ENCODE results near the gene ARHGEF28.

Gene ARHGEF28

GRCh38 chr5:73722231-73722630, 96.2 kb downstream of the ARHGEF28 start (continued):
- no peak for TF ChIP-seq CSRNP3 (CRISPR knock-in tag; IDR thresholded peaks at IDR 0.05)

GRCh38 chr5:73726071-73726470, 100.1 kb downstream of the ARHGEF28 start:
- no peak for ATAC-seq
- TF ChIP-seq TCF4 (CRISPR knock-in tag; IDR thresholded peaks at IDR 0.05; ENCODE audit: borderline replicate concordance) (no peak), RARB (CRISPR knock-in tag; IDR thresholded peaks at IDR 0.05) (no peak), TOX (CRISPR knock-in tag; IDR thresholded peaks at IDR 0.05; ENCODE audit: borderline replicate concordance) (no peak), CSRNP3 (CRISPR knock-in tag; IDR thresholded peaks at IDR 0.05) (no peak), ARNTL (CRISPR knock-in tag; IDR thresholded peaks at IDR 0.05; ENCODE audit: borderline replicate concordance, low read depth) (no peak), CREB5 (CRISPR knock-in tag; IDR thresholded peaks at IDR 0.05; ENCODE audit: low read depth) (no peak), ESRRG (CRISPR knock-in tag; IDR thresholded peaks at IDR 0.05) (no peak), OSR1 (CRISPR knock-in tag; IDR thresholded peaks at IDR 0.05) (no peak), SNAI2 (CRISPR knock-in tag; IDR thresholded peaks at IDR 0.05) (no peak), CSDC2 (CRISPR knock-in tag; IDR thresholded peaks at IDR 0.05) (no peak), PATZ1 (CRISPR knock-in tag; IDR thresholded peaks at IDR 0.05; ENCODE audit: borderline replicate concordance) (no peak), ZNF70 (CRISPR knock-in tag; IDR thresholded peaks at IDR 0.05) (no peak), ZNF565 (CRISPR knock-in tag; conservative IDR thresholded peaks at IDR 0.05; ENCODE audit: low read depth) (no peak), TSHZ2 (CRISPR knock-in tag; IDR thresholded peaks at IDR 0.05) (no peak), ZNF8 (CRISPR knock-in tag; IDR thresholded peaks at IDR 0.05) (no peak), ISL1 (CRISPR knock-in tag; IDR thresholded peaks at IDR 0.05) (no peak), BACH2 (CRISPR knock-in tag; IDR thresholded peaks at IDR 0.05; ENCODE audit: borderline replicate concordance) (no peak)

GRCh38 chr5:73726606-73727231, 100.7 kb downstream of the ARHGEF28 start:
- no peak; the same call in 2 of the 3 replicates for ATAC-seq
- TF ChIP-seq CSRNP3 (CRISPR knock-in tag; IDR thresholded peaks at IDR 0.05) (no peak), ESRRG (CRISPR knock-in tag; IDR thresholded peaks at IDR 0.05) (no peak), BACH2 (CRISPR knock-in tag; IDR thresholded peaks at IDR 0.05; ENCODE audit: borderline replicate concordance) (no peak), ISL1 (CRISPR knock-in tag; IDR thresholded peaks at IDR 0.05) (peak; percentile 93), RARB (CRISPR knock-in tag; IDR thresholded peaks at IDR 0.05) (no peak), ZFP3 (CRISPR knock-in tag; IDR thresholded peaks at IDR 0.05) (no peak)
